ENCODE measurements around the gene UBR1.

Gene UBR1

GRCh38 chr15:42919799-42920518 is 185.9 kb downstream of the UBR1 start:
- H3K27ac ChIP-seq = peak overlapping the region; percentile 25; the same call in 1 of the 2 replicates
- TF ChIP-seq CTCF (IDR thresholded peaks at IDR 0.05) (no peak), ZFX (IDR thresholded peaks at IDR 0.05; ENCODE audit: borderline replicate concordance) (no peak)

GRCh38 chr15:42919308-42919707 is 186.5 kb downstream of the UBR1 start:
- TF ChIP-seq ZFX (IDR thresholded peaks at IDR 0.05; ENCODE audit: borderline replicate concordance) (no peak), CTCF (IDR thresholded peaks at IDR 0.05) (no peak)
- H3K27ac ChIP-seq = peak overlapping the region; percentile 25; the same call in 1 of the 2 replicates

DNA sequence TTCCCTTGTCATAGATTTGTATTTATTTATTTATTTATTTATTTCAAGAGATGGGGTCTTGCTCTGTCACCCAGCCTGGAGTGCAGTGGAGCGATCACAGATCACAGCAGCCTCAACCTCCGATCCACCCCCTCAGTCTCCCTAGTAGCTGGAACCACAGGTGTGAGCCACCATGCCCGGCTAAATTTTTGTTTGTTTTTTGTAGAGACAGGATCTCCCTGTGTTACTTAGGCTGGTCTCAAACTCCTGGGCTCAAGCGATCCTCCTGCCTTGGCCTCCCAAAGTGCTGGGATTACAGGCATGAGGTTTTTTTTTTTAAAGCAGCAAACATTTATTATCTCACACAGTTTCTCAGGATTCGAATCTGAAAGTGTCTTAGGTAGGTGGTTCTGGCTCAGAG is 187.8 kb downstream of the UBR1 start:
- no peak for TF ChIP-seq CTCF (IDR thresholded peaks at IDR 0.05)
- no peak for TF ChIP-seq ZFX (IDR thresholded peaks at IDR 0.05; ENCODE audit: borderline replicate concordance)
- H3K27ac ChIP-seq = no peak overlapping the region

DNA sequence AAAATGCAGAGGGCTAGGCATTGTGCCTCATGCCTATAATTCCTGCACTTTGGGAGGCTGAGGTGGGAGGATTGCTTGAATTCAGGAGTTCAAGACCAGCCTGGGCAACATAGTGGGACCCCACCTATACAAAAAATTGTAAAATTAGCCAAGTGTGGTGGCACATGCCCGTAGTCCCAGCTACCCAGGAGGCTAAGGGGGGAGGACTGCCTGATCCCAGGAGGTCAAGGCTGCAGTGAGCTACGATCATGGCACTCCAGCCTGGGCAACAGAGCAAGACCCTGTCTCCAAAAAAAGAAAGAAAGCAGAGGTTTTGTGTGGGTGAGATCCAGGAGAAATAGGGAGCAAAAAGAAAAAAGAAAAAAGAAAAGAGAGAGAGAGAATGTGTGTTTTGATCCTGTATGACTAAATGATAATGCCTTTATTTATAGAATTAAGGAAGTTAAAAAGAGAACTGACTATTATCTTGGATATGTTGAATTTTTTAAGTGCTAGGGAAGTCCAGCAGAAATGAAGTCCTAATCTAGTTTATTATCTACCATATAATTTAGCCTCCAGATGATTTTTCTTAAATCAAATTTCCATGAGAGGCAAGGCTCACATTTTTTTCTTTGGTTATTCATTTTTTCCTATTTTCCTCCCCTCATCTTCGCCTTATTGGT is 190.1 kb downstream of the UBR1 start:
- no peak overlapping the region for H3K27ac ChIP-seq

GRCh38 chr15:42914728-42915497 is 190.9 kb downstream of the UBR1 start:
- H3K27ac ChIP-seq = no peak overlapping the region

More for the DNA sequence above, 190.1 kb downstream of the UBR1 start:
- TF ChIP-seq ZFX (IDR thresholded peaks at IDR 0.05; ENCODE audit: borderline replicate concordance) (no peak), CTCF (IDR thresholded peaks at IDR 0.05) (no peak)

DNA sequence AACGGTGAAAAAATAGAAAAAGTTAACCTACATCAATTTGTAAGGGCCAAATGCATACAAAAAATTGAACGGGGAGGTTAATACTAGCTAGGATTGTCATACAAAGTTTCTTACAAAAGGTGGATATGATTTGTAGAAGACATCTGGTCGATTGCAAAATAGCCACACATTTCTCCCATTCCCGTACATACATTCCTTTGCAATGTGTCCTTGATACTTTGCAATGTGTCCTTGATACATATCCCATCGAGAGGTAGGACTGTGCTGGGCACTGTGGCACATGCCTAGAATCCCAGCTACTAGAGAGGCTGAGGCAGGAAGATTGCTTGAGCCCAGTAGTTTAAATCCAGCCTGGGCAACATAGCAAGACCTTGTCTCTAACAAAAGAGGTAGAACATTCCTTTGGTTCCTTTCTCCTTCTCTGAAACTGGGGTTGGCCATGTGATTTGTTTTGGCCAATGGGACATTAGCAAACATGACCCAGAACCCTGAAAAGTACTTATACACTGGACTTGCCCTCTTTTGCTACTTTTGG is 194.7 kb downstream of the UBR1 start:
- H3K27ac ChIP-seq = no peak overlapping the region
- no peak for TF ChIP-seq CTCF (IDR thresholded peaks at IDR 0.05)
- no peak for TF ChIP-seq ZFX (IDR thresholded peaks at IDR 0.05; ENCODE audit: borderline replicate concordance)

More at GRCh38 chr15:42914728-42915497, 190.9 kb downstream of the UBR1 start:
- no peak for TF ChIP-seq CTCF (IDR thresholded peaks at IDR 0.05)
- TF ChIP-seq ZFX (IDR thresholded peaks at IDR 0.05; ENCODE audit: borderline replicate concordance) = no peak

All from 22Rv1 (cell line).